Measurements from ENCODE around the gene CCDC24.

Gene CCDC24

DNA sequence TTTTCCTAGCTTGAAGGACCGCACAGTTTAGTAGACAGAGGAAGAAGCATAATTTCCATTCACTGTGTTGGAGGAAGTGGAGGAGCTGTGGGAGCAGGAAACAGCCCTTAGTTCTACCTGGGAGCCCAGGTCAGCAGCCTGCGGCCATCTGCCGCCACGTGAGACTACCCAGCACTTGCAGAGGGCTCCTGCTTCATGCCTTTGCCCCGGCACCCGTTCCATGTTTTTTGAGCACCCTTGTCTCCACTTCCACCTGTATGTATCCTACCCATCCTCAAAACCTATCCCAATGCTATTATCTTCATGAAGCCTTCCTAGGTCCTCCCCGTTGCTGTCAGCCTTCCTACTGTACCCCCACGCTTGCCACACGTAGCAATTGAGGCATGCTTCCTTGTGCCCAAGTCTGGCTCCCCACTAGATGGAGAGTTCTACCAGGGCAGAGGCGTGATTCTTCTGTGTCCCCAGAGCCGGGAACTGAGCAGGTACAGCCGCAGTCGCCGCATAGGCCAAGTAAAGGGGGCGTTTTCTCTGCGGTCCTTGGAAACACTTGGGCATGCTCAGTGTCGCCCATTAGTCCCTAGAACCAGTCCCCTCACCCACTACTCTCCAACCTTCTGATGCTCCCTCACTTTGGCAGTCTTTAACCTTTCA lies 38.0 kb downstream of the CCDC24 start:
- no peak for DNase-seq

DNA sequence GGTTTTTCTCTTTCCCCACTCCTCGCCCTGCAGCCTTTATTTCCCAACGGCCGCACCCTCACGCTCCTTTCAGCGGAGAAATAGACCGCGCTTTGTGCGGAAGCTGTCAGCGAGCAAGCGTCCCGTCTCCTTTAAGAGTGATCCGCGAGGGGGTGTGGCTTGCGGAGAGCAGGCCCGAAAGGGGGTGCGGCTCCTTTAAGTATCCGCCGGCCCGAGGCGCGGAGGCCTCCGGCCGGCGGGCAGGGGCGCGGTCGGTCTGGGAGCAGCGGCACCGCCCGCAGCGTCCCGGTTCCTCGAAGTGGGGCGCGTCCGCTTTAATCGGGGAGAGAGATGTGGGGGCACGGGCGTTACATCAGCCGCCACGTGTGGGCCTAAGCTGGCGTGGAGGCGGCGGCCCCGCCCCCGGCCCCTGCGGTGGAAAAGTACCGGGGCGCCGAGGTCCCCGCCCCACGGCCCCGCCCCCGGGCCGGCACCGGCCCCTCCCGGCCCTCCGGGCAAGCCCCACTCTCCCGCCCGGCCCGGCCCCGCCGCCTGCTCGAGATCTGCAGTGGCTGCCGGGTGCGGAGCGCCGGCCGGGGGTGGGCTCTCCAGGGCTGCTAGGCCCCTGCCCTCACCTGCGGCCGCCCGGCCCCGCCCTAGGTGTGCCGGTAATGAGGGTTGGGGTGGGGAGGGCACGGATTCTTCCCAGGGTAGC lies 38.7 kb downstream of the CCDC24 start:
- DNase-seq = peak; percentile 87

DNA sequence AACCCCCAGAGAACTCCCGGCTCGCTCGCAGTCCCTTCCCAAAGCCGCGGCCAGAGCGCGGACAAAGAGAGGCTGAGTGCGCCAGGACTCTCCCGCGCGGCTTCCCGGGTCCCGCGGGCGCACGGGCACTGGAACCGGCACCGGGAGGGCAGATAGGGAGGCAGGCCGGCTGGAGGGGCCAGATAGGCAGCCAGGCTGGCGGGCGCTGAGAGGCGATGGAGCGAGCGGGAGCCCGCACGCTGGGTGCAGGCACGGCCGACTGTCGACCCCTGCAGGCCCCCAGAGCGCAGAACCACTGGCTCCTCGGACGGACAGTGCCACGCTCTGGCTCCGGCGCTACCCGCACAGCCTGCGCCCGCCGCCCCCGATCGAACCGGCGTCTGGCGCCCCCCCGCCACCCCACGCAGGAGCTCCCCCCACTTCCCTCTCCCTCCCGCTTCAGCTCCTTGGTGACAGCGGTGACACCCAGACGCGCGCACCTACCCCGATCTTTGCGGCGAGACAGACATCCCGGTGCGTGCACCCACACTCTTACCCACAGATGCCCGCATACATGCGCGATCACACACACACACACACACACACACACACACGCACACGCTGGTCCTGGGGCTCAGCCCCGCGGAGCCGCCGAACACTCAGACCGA lies 39.3 kb downstream of the CCDC24 start:
- peak; percentile 61 for DNase-seq

DNA sequence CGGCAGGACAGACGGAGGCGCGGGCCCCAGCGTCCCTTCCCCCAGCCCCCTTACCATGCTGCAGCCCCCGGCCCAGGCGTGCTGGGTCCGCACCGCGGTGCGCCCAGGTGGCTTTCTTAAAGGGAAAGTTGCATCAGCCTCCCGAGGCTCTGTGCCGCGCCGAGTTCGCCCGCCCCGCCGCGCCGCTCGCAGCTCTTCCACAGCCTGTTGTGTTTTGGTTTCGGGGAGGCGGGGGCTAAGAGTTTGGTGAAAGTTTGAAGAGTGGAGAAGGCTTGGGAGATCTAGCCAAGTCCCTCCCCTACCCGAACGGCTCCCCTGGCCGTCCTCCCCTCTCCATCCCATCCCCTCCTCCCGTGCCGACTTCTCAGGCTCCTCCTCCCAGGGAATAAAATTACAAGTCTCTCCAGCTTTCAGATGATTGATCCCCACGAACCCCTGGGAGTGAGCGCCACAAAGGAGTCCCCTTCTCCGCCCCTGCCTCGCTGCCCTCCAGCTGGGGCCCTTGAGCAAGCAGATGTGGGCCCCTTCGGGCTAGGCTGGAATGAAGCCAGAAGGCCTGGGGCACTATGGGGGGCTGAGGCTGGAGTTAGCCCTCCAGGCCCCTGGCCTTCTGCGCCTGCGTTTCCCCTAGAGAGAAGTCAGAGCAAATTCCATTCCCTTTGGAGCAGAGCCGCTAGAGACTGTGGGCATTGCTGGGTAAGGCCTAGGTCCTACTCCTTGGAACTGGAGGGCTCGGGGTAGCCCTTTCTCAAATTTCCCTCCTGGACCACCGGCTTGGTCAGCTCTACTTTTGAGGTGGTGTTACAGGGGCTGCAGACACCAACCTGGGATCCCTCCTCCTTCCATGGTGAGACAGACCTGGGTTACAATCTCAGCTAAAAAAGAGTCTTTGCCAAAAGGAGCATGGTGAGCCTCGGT lies 40.1 kb downstream of the CCDC24 start, which contains the start of gene SLC6A9:
TSS of gene SLC6A9 (minus strand) at position 211 of the 918 bp plus-strand sequence. CDS start 7,185 bp downstream, outside the sequence.
- DNase-seq = peak; percentile 44

DNA sequence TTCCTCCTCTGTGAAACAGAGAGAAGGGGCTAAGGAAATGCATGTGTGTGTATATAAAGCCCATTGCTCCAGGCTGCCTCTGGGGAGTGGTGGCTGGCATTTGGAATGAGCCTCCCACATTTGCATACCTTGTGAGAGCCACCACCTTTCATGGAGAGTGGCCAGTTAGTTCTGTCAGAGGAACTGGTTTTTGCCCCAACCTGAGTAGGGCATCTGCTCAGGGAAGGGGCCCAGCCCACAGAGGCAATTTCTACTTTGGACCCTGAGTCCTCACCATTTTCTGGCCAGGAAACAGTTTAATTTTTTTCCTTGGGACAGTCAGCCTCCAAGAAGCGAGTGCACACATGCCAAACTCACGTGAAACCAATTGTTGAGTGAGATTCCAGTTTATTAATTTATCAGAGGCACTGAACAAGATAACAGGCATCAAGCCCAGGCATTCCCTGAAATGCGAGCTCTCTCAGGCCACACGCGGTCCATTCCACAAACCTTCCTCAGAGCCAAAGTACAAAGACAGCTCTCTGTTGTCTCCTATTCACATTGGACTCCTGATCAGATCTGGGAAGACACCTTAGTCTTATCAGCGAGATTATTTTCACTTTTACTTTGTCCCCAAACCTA lies 40.9 kb downstream of the CCDC24 start:
- no peak for DNase-seq

DNA sequence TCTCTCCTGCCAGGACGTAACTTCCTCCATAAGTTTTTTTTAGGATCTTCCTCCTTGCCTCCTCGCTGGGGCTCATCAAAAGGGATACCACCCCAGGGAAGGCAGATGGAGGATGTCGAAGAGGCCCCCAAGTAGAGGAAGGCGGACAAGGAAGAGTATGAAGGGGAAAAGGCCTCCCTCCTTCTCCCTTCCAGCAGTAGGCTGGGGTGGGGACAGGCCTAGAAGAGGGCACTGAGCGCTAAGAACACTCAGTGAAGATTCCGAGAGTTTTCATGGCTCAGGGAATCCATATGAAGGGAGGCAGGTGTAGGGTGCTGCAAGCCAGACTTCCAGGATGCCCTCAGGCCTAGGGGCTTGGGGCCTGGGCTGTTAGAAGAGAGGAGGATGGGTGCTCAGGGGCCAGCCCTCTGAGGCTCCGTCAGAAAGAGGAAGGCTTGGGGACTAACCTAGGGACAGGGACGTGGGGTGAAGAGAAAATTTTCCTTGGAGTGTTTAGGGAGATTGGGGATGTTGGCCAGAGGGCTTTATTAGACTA lies 41.7 kb downstream of the CCDC24 start:
- no peak for DNase-seq

DNA sequence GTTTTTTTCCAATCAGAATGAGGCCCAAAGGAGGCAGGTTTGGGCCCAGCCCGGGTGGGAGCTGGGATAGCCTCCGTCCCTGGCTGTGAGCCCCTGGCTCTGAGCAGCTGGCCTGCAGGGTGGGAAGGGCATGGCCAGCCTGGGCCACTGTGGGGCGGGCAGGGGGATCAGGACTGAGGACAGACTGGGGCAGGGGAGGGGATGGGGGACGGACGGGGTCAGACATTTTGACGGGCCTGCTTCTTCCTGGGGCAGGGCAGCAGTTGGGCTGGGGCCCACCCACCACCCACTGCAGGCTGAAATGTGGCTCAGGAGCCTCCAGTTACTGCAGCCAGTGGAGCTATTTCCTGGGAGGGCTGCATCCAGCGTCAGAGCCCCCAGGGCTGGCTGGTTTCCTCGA lies 42.4 kb downstream of the CCDC24 start:
- DNase-seq = no peak

DNA sequence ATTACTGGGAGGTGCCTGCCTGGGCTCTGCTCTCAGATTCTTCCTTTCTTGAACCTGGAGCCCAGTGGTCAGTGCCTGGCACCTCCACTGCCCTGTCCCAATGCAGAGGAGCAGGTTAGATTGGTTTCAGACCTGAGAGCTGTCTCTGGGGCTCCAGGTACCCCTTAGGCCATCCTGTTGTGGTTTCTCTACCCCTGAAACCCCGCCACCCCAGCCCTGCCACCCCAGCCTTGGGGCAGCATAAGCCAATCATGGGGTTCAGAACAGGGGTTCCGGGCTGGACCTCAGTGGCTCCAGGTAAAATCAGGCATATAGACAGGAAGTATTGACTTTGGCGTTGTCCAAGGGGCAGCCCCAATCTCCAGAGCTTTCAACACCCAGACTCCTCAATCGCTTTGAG lies 43.0 kb downstream of the CCDC24 start:
- no peak for DNase-seq

DNA sequence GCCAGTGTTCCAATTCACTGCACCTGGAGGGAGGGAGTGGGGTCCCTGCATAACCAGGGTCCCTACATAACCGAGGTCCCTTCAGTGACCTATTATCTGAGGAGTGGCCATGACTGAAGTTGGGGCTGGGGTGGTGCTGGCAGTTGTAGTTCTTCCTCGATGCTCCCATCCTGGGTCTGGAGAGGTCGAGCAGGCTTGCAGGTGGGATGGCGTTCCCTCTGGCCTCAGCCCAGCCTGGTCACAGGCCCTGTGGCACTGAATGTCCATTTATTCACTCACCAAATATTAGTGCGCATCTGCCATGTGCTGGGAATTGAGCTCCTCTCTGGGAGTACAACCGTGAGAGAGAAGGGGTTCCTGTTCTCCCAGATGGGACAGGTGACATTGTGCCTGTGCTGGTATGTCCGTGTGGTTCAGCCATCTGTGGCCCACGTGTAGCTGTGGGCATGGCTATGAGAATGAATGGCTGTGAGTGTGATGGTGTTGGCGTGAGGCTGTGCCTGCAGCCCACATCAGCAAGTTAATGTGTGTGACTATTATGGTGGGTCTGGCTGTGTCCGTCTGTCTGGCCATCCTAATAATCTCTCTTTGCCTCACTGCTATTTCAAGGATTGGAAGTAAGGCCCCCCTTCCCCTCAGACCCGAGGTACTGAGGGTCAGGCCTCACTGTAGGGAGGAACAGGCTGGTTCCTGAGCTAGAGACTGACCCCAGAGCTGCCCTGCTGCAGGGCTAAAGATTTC lies 43.7 kb downstream of the CCDC24 start:
- no peak for DNase-seq

DNA sequence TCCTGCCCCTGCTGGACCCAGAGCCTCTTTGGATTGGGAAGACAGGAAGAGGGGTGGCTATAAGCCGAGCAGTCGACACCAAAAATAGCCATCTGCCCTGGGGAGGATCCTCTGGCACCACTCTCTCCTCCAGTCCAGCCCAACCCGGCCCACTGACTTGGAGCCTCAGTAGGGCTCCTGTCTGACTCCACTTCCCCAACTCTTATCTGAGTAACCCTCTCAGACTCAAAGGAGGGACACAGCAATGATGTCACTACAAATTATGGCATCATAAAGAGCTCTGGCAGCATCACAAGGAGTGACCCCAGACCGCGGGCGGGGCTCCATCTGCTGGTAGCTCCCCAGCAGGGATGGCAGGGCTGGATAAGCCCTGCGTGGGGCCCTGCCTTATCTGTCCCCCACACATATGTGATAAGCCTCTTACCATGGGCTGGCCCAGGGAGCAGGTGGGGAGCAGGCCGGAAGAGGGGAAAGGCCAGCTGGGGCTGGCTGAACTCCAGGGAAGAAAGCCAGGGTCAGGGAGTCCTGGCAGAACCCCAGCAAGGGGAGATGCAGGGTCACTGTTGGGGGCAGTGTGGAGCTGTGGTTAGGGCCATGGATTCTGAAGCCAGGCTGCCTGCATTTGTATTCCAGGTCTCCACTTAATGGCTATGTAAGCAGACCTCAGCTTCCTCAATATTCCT lies 44.5 kb downstream of the CCDC24 start:
- no peak for DNase-seq

DNA sequence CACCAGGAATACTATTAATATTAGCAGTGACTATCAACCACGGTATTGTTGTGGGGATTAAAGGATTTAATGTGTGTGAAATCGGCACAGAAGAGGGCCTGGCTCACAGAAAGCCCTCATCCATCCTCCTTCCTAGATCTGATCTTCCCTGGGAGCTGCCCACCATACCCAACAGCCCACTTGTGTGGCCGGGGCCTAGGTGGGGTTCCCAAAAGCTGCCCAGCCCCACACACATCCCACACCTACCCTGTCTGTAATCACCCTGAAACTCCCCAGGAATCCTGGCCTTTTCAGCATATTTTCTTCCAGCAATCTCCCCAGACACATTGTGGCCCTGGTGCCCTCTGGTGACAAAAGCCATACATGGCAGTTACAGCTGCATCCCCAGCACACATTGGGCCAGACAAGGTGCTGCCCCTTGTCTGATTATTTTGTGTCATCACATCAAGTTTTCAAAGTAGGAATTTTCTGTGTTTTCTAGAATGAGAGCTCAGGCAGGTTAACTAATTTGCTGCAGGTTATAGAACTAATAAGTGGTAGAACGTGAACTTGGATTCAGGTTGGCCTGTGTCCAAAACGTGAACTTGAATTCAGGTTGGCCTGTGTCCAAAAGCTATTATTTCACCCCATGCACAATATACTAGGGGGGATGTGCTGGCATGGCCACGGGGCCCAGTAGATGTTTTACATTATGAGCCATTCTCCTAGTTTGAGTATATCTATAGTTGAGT lies 45.2 kb downstream of the CCDC24 start:
- peak; percentile 59 for DNase-seq

DNA sequence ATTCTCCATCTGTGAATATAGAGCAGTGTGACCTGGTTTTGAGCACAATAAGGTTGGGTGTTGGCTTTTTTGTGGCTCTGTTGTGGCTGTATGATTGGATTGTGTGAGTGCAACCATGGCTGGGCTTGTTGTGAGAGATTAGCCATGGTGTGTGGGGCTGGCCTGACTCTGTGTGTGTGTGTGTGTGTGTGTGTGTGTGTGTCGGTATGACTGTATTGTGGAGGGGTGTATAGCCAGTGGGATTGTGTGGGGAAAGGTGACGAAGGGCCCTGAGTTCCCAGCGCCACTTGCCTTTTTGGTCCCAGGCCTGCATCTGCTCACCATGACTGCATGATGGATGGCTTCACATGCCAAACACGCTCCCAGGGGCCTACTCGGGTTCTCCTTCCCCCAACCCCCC lies 45.8 kb downstream of the CCDC24 start:
- no peak for DNase-seq

DNA sequence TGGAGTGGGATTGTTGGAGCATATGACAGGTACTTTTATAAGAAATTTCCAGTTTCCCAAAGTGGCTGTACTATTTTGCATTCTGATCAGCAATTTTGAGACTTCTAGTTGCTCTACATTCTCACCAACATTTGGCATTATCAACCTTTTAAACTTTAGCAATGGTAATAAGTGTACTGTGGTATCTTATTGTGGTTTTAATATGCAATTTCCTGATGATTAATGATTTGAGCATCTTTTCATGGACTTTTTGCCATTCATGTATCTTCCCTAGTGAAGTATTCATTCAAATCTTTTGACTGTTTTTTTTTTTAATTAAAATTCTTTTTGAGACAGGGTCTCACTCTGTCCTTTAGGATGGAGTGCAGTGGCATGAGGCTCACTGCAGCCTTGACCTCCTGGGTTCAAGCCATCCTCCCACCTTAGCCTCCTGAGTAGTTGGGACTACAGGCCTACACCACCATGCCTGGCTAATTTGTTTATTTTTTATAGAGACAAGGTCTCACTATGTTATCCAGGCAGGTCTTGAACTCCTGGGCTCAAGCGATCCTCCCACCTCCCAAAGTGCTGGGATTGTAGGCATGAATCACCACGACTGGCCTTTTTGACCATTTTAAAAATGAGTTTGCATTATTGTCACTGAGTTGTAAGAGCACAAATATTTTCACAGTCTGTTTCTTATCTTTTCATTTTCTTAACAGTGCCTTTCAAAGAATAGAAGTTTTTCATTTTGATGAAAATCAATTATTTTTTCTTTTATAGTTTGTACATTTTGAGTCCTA lies 47.7 kb downstream of the CCDC24 start:
- DNase-seq = no peak

DNA sequence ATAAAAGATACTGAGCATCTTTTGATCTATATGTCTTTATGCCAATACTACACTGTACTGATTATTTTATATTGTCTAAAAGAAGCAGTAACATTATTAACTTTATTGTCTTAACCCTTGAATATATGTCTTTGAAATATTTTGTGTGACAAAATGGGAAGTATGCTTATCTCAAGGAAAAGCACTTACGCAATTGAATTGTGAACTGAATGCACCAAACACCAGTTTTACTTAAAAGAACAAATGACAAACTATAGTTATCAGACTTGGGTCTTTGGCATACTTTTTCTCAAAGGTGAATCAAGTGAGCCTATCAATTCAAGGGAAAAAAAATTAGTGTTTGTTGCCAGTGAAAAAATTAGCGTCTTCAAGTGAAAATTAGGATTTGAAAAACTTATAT lies 49.0 kb downstream of the CCDC24 start:
- no peak for DNase-seq

DNA sequence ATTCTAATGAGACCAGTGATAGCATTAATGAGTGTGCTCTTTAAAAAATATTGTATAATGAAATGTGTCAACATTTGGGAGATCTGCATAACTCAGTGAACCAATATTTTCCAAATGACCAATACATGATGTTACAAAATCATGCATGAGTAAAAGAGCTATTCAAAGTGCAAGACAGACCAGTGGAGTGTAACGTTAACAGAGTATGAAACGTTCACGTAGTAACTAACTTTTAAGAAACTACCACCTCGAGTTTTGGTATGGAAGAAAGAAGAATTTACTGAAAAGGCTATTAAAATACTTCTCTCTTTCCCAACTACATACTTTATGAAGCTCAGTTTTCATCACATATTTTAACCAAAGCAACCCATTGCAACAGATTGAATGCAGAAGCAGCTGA lies 49.4 kb downstream of the CCDC24 start:
- DNase-seq = no peak

DNA sequence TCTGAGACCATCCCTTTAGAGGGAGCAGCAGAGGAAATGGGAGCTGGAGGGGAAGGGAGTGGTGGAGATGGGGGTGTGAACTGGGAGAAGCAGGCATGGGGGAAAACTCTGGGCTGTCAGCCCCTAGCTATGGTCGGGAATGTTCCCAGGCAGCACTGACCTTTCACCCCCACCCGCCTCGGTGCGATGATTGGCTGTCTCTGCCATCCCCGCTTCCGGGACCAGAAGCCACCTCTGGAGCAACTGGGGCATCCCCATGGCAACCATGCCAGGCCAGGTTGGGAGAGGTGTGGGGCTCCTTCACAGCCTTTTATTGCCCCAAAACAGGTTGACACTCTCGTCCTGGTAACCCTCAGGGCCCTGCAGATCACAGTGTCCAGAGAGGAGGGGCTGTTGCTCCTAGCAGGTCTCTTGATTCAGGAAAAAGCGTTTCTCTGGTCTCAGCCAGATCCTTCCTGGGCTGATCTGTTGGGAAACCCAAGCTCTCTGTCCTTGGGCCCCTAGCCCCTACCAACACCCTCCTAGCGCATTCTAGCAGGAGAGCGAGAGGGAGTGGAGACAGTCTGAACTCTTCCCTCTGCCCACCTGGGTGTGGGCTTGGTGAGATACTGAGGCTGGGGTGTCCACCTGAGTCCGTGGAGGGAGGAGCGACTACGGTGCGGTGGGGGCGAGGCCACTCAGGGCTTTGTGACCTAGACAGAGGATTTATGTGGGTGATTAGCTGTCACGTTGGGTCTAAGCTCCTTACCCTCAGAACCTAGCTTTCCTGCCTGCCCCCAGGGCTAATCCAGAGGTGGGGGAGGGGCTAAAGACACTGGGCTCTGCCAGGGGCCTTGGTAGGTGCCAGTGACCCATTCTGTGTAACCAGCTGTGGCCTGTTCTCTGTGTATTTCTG lies 52.0 kb downstream of the CCDC24 start:
- DNase-seq = no peak

DNA sequence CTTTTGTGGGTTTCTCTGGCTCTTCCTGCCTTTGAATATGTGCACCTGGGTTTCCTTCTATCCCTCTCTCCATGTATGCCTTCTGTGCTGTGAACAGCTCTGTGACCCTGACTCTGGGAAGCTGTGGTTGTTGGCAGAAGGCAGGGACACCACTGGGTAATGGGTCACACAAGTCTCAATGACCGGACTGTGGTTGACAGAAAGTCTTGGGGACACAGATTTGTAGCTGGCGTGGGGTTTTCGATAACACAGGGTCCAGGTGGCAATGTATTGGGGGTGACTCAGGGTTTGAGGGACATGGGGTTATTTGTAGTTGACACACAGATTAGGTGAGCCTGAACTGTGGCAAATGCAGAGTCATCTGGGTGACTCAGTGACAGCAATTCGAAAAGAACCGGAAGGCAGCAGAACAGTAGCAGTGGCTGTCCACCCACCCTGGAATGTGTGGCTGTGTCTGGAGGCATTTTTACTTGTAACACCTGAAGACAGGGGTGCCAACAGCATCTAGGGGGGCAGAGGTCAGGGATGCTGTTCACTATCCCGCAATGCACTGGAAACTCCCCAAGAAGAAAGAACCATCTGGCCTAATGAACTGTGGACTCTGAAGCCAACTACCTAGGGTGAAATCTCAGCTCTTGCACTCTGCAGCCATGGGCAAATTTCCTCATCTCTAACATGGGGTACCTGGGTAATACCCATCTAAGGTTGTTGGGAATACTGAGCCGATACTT lies 52.8 kb downstream of the CCDC24 start:
- no peak for DNase-seq

DNA sequence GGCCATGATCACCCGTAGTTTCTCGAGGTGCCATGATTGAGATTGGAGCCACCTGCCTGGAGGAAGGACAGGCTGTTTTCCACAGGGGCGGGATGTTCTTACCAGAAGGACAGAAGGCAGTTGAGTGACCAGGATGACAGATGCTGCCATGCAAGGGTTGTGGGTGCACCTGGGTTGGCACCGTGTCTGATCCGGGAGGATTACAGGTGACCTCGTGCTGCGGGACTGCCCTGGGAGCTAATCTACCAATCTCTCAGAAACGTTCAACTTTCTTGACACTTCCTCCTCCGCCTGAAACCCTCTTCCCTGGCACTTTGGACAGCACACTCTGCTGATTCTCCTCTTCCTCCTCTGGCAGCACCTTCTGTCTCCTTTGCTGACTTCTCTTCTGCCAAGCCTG lies 53.7 kb downstream of the CCDC24 start:
- DNase-seq = no peak

All from activated CD4-positive, CD25-positive, alpha-beta regulatory T cell treated with anti-CD3 and anti-CD28 coated beads, Interleukin-2, amount 50 U/mL, for 72 hours (primary cell).